K562 (cell line): Measurements from ENCODE around the gene OTUD5. TPM values are rescaled to one million over a fixed set of nuclear protein-coding genes. Genes with fewer than 3 reads are reported as not detected.

Experiments
- ATF7 ChIP-seq: fragments of 450-650 bp; IDR thresholded peaks from 2 replicates; pipeline ENCODE4 v1.7.1; 2014; ENCODE audit warnings: mild to moderate bottlenecking, moderate library complexity
- CBX1 ChIP-seq: sonication (generic); IDR thresholded peaks from 2 replicates; pipeline ENCODE4 v1.6.1; 2016; ENCODE audit warnings: antibody characterized with exemption, low read depth, mild to moderate bottlenecking
- KDM4B ChIP-seq, 2 experiments: fragments of 450-650 bp in 1 of 2; sonication (generic) in 1 of 2; IDR thresholded peaks; 2 replicates each; pipeline ENCODE4 v1.6.1; 2016 to 2017; ENCODE audit warnings: borderline replicate concordance in 2 of 2, antibody characterized with exemption in 1 of 2, low read depth in 1 of 2, mild to moderate bottlenecking in 1 of 2
- MCM5 ChIP-seq: fragments of 450-650 bp; IDR thresholded peaks from 2 replicates; pipeline ENCODE4 v1.6.1; 2016; ENCODE audit warnings: low read depth
- PRMT5 ChIP-seq: sonication (generic); formaldehyde crosslinking; IDR thresholded peaks from 2 replicates; pipeline ENCODE4 v1.5.0; 2020; ENCODE audit warnings: missing genetic modification reagents
- PTRF ChIP-seq: fragments of 450-650 bp; IDR thresholded peaks from 2 replicates; pipeline ENCODE4 v1.6.1; 2016; ENCODE audit warnings: mild to moderate bottlenecking, missing genetic modification characterization, missing compliant biosample characterization
- RFX5 ChIP-seq: IDR thresholded peaks from 2 replicates; pipeline ENCODE4 v1.6.1; 2011; ENCODE audit warnings: low read depth, mild to moderate bottlenecking, improper control_type of control experiment, low read length
- VEZF1 ChIP-seq: fragments of 200-800 bp; sonication (Bioruptor generic); IDR thresholded peaks from 2 replicates; pipeline ENCODE4 v1.6.1; 2017; ENCODE audit warnings: missing genetic modification characterization, missing compliant biosample characterization
- ZMIZ1 ChIP-seq, 2 experiments: fragments of 150-350 bp in 1 of 2; IDR thresholded peaks; 2 replicates each; pipeline ENCODE4 v1.6.1; 2012 to 2016; ENCODE audit warnings: low read depth in 2 of 2, low read length in 2 of 2, mild to moderate bottlenecking in 1 of 2, moderate library complexity in 1 of 2
- ZNF311 ChIP-seq: fragments of 250-450 bp; sonication (Bioruptor Pico); IDR thresholded peaks from 2 replicates; pipeline ENCODE4 v1.4.0; 2020; ENCODE audit warnings: mild to moderate bottlenecking, moderate library complexity
- ZNF586 ChIP-seq: fragments of 450-650 bp; formaldehyde crosslinking; conservative IDR thresholded peaks from 2 replicates; pipeline ENCODE4 v1.4.0; 2020; ENCODE audit warnings: mild to moderate bottlenecking, moderate library complexity
- polyA plus RNA-seq, 8 experiments: library from polyadenylated mRNA; depleted of rRNA in 4 of 8; stranded (reverse) in 5 of 8; unstranded in 3 of 8; fragments of >200 nt; fragmentation: Nextera tagmentation in 2 of 8; fragmentation: Illumina TruSeq in 1 of 8; extraction: Ambion mirVana in 2 of 8; extraction: Trizol in 1 of 8; gene quantifications; 2 replicates each; pipeline versions ENCODE4 v1.2.1 to v1.2.3, GENCODE V29; 2011 to 2014; ENCODE audit warnings: inconsistent platforms in 1 of 8, missing spikeins in 1 of 8
- total RNA-seq, 7 experiments: library from RNA; depleted of rRNA in 6 of 7; stranded (reverse); fragments of >200 nt in 6 of 7; fragmentation: Illumina TruSeq in 2 of 7; extraction: Trizol in 2 of 7; gene quantifications; 2 replicates each; pipeline versions ENCODE4 v1.2.1 to v1.2.3, GENCODE V29; 2011 to 2021; ENCODE audit warnings: low replicate concordance in 1 of 7

OTUD5 gene
- total and polyA plus RNA-seq, 9 of the 15 experiments (the other 6 are each of a cell fraction or from before 2014, with no cell fraction given): 3.6 to 102 (median 59.0) TPM

DNA sequence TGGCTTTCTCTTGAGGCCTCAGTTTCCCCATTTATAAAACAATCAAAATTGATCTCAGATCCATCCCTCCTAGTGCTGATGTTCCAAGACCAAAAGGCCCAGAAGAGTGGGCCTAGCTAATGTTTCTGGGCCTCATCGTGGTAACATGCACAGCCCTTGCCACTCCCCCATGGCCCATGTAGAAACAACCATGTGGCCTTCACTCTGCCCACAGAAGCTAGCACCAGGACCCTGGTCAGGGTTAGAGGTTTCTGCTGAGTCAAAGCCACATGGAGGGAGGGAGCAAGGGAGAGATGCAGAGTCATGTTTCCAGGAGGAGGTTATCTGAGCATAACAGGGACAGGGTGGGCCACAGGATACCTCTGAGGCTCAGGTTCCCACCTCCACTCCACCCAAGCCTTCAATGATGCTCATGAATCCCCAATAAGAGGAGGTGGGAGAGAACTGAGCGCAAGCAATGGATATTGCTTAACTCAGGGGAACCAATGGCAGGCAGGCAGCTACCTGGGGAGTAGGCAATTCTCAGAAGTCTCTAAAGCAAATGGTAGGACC lies 16.9 kb downstream of the OTUD5 start (continued):
- TF ChIP-seq ZMIZ1 (IDR thresholded peaks at IDR 0.05; ENCODE audit: low read depth in 2 of 2, low read length in 2 of 2): no peak
- TF ChIP-seq ATF7: no peak; the same call in 1 of the 2 replicates
- no peak for TF ChIP-seq CBX1
- no peak for TF ChIP-seq MCM5
- peak; percentile 60; the same call in 1 of the 2 replicates for TF ChIP-seq PTRF (tag)
- no peak for TF ChIP-seq ZNF586 (CRISPR knock-in tag)
- TF ChIP-seq PRMT5: no peak
- no peak for TF ChIP-seq KDM4B (IDR thresholded peaks at IDR 0.05; ENCODE audit: borderline replicate concordance in 2 of 2, low read depth in 1 of 2)
- TF ChIP-seq VEZF1 (CRISPR knock-in tag): peak; percentile 65; the same call in 1 of the 2 replicates
- TF ChIP-seq RFX5: no peak
- peak; percentile 58; the same call in 1 of the 2 replicates for TF ChIP-seq ZNF311 (CRISPR knock-in tag)
